OCI-LY1 (cell line): ENCODE results near the gene AKIRIN2.

Experiments used
- H2AFZ ChIP-seq: fragments of 200-600 bp; sonication (generic), shearing (Covaris generic); 2 replicates; pipeline ENCODE4 v1.6.0; 2014; ENCODE audit warnings: antibody characterized with exemption, mild to moderate bottlenecking, low read length
- H3F3A ChIP-seq: fragments of 200-600 bp; sonication (generic), shearing (Covaris generic); 2 replicates; pipeline ENCODE4 v1.6.0; 2014; ENCODE audit warnings: mild to moderate bottlenecking, antibody characterized with exemption, low read length, moderate library complexity; ENCODE audit not compliant: insufficient read depth
- H3K27ac ChIP-seq: fragments of 200-600 bp; sonication (generic); 2 replicates; pipeline ENCODE4 v1.5.1; 2014; ENCODE audit warnings: low read length, mixed run types, mild to moderate bottlenecking, low read depth; ENCODE audit not compliant: poor library complexity, severe bottlenecking
- H3K27me3 ChIP-seq: fragments of 200-600 bp; sonication (generic); 2 replicates; pipeline ENCODE4 v1.6.0; 2014; ENCODE audit warnings: antibody characterized with exemption, mild to moderate bottlenecking, low read length, moderate library complexity; ENCODE audit not compliant: insufficient read depth
- H3K36me3 ChIP-seq: fragments of 200-600 bp; sonication (generic); 2 replicates; pipeline ENCODE4 v1.6.1; 2014; ENCODE audit warnings: mild to moderate bottlenecking, antibody characterized with exemption, low read length, moderate library complexity, mixed read lengths; ENCODE audit not compliant: insufficient read depth
- H3K4me1 ChIP-seq: fragments of 200-600 bp; sonication (generic); 2 replicates; pipeline ENCODE4 v1.5.1; 2014; ENCODE audit warnings: mild to moderate bottlenecking, low read length, moderate library complexity; ENCODE audit not compliant: insufficient read depth, severe bottlenecking
- H3K4me2 ChIP-seq: fragments of 200-600 bp; sonication (generic), shearing (Covaris generic); 2 replicates; pipeline ENCODE4 v1.6.1; 2014; ENCODE audit warnings: low read length
- H3K4me3 ChIP-seq: fragments of 200-600 bp; sonication (generic); 2 replicates; pipeline ENCODE4 v1.5.1; 2014; ENCODE audit warnings: low read length, low read depth, mild to moderate bottlenecking, mixed read lengths; ENCODE audit not compliant: poor library complexity, severe bottlenecking
- H3K79me2 ChIP-seq: fragments of 200-600 bp; shearing (Covaris generic); 2 replicates; pipeline ENCODE4 v1.6.1; 2016; ENCODE audit warnings: mixed run types, low read length, mixed read lengths; ENCODE audit not compliant: insufficient read depth
- H3K9ac ChIP-seq: fragments of 200-600 bp; sonication (generic), shearing (Covaris generic); 2 replicates; pipeline ENCODE4 v1.6.1; 2014; ENCODE audit warnings: mild to moderate bottlenecking, low read length, mixed read lengths
- H3K9me2 ChIP-seq: fragments of 200-600 bp; sonication (generic), shearing (Covaris generic); 2 replicates; pipeline ENCODE4 v1.6.1; 2014; ENCODE audit warnings: low read depth, mild to moderate bottlenecking, low read length, mixed read lengths
- H3K9me3 ChIP-seq: fragments of 200-600 bp; shearing (Covaris generic); 2 replicates; pipeline ENCODE4 v1.6.1; 2014; ENCODE audit warnings: low read length, mixed read lengths
- H4K20me1 ChIP-seq: fragments of 200-600 bp; sonication (generic), shearing (Covaris generic); 2 replicates; pipeline ENCODE4 v1.6.0; 2016; ENCODE audit warnings: mild to moderate bottlenecking, low read length; ENCODE audit not compliant: insufficient read depth
- EZH2 ChIP-seq: fragments of 200-600 bp; sonication (generic), shearing (Covaris generic); IDR thresholded peaks from 2 replicates; pipeline ENCODE4 v1.8.0; 2017; ENCODE audit warnings: borderline replicate concordance, mixed run types, mild to moderate bottlenecking, antibody characterized with exemption, low read length, moderate library complexity, mixed read lengths
- TF ChIP-seq, protein P1 (sequence below): fragments of 200-600 bp; sonication (generic), shearing (Covaris generic); IDR thresholded peaks from 2 replicates; pipeline ENCODE4 v1.5.1; 2017; ENCODE audit warnings: mild to moderate bottlenecking, antibody characterized with exemption, low read length, moderate library complexity, mixed read lengths

The AKIRIN2 gene

DNA sequence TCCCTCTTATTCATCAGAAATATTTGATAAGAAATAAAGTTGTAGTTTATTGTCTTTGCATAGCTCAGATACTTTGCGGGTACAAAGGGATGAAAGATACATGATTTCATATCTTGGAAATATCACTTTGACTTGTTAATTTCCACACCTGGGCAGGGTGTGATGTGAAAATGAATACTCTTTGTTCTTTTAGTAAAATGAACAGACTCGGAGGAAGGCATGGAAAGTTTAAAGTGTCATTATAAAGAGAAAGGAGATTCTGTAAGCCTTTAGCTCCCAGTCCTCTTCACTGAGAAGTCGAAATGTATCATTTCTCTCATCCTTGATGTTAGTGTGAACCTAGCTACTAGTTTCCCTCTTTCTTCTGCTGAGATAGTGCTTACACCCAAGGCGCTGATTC lies 36.7 kb upstream of the AKIRIN2 start:
- Histone ChIP-seq H3K9ac (no peak overlapping the region), H3F3A (no peaks in the 10 kb centered on the region), H3K9me3 (no peaks in the 10 kb centered on the region), H3K79me2 (no peaks in the 10 kb centered on the region), H3K4me3 (no peak overlapping the region), H2AFZ (no peak overlapping the region; the same call in 1 of the 2 replicates), H3K9me2 (no peaks in the 10 kb centered on the region), H3K4me1 (peaks cover 7% of the 10 kb centered on the region), H3K36me3 (no peaks in the 10 kb centered on the region), H3K4me2 (no peak overlapping the region), H3K27ac (no peak overlapping the region), H4K20me1 (no peaks in the 10 kb centered on the region), H3K27me3 (no peaks in the 10 kb centered on the region)
- TF ChIP-seq, protein P1, sequence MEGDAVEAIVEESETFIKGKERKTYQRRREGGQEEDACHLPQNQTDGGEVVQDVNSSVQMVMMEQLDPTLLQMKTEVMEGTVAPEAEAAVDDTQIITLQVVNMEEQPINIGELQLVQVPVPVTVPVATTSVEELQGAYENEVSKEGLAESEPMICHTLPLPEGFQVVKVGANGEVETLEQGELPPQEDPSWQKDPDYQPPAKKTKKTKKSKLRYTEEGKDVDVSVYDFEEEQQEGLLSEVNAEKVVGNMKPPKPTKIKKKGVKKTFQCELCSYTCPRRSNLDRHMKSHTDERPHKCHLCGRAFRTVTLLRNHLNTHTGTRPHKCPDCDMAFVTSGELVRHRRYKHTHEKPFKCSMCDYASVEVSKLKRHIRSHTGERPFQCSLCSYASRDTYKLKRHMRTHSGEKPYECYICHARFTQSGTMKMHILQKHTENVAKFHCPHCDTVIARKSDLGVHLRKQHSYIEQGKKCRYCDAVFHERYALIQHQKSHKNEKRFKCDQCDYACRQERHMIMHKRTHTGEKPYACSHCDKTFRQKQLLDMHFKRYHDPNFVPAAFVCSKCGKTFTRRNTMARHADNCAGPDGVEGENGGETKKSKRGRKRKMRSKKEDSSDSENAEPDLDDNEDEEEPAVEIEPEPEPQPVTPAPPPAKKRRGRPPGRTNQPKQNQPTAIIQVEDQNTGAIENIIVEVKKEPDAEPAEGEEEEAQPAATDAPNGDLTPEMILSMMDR, result no peak
- no peak for TF ChIP-seq EZH2

- Histone ChIP-seq H3K36me3 (no peaks in the 10 kb centered on the region), H3K4me2 (no peak overlapping the region), H3K27me3 (no peaks in the 10 kb centered on the region), H3K27ac (no peak overlapping the region), H3F3A (no peaks in the 10 kb centered on the region), H4K20me1 (no peaks in the 10 kb centered on the region), H3K9me3 (no peaks in the 10 kb centered on the region), H3K4me3 (no peak overlapping the region), H3K9ac (no peak overlapping the region), H2AFZ (no peak overlapping the region), H3K9me2 (no peaks in the 10 kb centered on the region), H3K79me2 (no peaks in the 10 kb centered on the region), H3K4me1 (peaks cover 7% of the 10 kb centered on the region)
- TF ChIP-seq EZH2, result no peak
- TF ChIP-seq, protein P1, result no peak
These were observed 36.0 kb upstream of the AKIRIN2 start for GRCh38 chr6:87738000-87738399.

DNA sequence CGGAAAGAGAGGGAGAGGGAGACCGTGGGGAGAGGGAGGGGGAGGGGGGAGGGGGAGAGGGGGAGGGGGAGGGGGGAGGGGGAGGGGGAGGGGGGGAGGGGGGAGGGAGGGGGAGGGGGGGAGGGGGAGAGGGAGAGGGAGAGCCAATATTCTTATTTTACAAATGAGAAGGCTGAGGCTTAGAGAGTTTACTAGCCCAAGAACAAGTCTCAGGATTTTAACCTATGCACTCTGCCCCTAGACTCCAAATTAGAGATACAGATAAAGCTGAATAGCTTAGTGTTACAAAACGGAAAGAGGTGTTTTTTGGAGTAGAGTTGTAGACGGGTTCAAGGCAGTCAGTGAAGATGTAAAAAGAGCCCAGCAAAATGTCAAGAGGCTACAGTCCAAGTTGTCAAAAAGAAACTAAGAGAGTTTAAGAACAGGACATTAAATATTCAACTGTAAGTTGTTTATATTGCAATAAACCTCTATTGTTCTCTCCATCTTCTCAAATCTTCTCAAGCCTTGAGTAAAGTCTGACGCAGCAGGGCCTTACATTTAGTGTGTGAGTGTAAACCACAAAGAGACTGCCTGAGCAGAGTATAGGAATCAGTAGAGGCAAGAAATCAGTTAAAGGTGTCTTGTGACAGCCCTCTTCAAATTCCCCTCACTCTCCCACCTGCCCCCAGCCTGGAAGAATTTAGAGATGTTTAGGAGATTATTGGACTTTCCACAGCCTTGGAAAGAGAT lies 34.9 kb upstream of the AKIRIN2 start:
- Histone ChIP-seq H3F3A (no peaks in the 10 kb centered on the region), H3K9ac (no peak overlapping the region), H3K9me2 (no peaks in the 10 kb centered on the region), H3K4me1 (peaks cover under 1% of the 10 kb centered on the region), H3K9me3 (no peaks in the 10 kb centered on the region), H4K20me1 (no peaks in the 10 kb centered on the region), H3K4me2 (no peak overlapping the region), H2AFZ (no peak overlapping the region), H3K4me3 (no peak overlapping the region), H3K79me2 (no peaks in the 10 kb centered on the region), H3K27me3 (no peaks in the 10 kb centered on the region), H3K36me3 (no peaks in the 10 kb centered on the region), H3K27ac (no peak overlapping the region)
- TF ChIP-seq, protein P1, result no peak
- no peak for TF ChIP-seq EZH2
